Left hindlimb (tissue), 1 donor: Measurements from ENCODE around the gene FADS6.
"Not testable (repeated sequence)": the region's sequence is repeated elsewhere in the genome, so short reads cannot be mapped to it uniquely, and the experiment has no call there.

Source experiments
- DNase-seq: peaks from one replicate; pipeline ENCODE4 v3.0.0-alpha.2; 2018

FADS6 gene

GRCh38 chr17:74883241-74883745, 10.1 kb downstream of the FADS6 start:
- no peak for DNase-seq

GRCh38 chr17:74882517-74883240, 10.8 kb downstream of the FADS6 start:
- no peak for DNase-seq

DNA sequence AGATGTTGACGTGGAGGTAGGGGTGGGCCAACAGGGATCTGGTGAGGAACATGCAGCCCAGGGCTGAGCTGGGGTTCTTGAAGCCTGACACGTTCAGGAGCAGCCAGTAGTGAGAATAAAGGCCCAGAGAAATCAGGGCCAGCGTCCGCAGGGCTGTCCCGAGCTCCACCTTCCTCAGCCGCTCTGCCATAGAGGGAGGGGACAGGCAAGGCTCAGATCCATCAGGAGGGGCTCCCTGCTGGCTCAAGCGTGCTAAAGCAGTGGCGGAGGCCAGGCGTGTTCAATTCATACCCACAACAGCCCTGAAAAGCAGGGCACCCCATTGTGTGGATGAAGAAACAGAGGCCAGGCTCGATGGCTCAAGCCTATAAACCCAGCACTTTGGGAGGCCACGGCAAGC, 12.4 kb downstream of the FADS6 start:
- DNase-seq = no peak

DNA sequence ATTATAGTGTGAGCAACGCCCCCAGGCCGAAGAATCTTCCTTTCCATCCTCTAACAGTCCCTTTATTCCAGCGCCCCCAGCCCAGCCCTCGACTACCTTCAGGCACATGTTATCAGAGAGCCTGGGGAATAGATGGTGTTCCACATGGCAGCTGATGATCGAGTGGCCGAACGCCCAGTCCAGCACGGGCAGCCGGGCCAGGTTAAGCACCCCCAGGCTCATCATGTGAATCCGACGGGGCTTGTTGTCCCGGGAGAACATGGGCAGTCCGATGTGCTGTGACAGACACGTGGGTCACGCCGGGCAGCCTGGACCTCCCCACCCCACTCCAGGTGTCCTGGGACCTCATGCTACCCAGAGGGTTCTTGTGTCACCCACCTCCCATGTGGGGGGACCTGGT, 14.1 kb downstream of the FADS6 start:
- no peak for DNase-seq

GRCh38 chr17:74878658-74879057, 14.8 kb downstream of the FADS6 start:
- DNase-seq = no peak

DNA sequence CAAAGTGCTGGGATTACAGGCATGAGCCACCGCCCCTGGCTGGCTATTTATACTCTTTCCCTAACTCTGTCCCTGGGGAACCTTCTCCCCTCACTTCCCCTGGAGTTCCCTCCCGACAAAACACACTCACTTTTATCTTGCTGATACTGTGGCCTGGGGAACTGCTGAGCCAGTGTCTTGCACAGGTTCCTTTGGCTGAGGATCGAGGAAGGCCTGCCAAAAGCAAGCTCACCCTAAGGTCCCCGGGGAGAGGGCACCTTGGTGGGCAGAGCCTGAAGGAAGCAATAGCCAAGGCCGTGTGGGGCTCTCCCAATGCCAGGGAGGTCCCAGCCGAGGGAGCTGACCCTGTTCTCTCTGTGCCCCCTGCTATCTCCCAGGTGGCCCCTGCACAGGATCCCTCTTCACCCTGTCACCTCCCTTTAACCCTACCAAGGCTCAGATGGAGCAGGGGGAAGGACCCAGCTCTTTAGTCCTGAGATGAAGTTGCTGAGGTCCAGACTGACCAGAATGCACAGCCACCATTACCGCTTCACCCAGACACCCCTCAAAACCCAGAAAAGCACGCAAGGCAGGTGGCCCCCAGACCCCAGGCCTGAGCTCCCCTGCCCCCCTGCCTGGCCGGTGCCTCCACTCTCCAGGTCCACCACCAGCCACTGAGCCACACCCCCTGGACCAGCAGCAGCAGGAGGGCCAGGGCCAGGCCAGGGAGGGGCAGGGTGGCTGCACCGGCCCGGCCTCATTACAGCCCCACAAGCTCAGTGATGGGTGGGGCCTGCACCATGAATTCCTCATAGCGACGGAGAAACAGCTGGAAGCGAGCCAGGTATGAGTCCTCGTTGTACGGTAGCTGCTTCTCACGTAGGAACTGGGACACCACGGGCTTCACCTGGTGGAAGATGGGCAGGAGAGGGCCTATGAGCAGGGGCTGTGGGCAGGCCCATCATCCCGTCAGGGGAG, 15.6 kb downstream of the FADS6 start:
- DNase-seq = no peak

DNA sequence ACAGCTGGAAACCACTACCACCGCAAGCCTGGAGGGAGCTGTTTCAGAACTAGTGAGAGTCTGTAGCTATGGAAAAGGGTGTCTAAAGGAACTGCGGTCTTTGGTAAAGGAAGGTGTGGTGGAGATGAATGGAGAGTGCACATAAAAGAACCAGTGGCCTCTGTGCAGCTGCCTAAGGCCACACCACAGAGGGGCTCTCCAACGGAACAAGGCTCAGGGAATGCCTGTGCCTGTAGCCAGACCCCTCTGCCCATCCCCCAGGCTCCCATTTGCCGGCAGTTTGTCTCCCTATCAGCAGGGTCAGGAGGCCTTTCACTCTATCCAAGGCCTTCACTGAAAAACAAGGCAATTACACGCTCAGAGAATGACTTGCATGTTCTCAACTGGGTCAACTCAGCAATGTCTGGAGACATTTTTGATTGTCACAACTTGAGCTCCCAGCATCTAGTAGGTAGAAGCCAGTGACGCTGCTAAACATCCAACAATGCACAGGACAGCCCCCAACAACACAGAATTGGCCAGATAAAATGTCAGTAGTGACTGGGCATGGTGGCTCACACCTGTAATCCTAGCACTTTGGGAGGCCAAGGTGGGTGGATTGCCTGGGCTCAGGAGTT, 17.3 kb downstream of the FADS6 start:
- DNase-seq = no peak

DNA sequence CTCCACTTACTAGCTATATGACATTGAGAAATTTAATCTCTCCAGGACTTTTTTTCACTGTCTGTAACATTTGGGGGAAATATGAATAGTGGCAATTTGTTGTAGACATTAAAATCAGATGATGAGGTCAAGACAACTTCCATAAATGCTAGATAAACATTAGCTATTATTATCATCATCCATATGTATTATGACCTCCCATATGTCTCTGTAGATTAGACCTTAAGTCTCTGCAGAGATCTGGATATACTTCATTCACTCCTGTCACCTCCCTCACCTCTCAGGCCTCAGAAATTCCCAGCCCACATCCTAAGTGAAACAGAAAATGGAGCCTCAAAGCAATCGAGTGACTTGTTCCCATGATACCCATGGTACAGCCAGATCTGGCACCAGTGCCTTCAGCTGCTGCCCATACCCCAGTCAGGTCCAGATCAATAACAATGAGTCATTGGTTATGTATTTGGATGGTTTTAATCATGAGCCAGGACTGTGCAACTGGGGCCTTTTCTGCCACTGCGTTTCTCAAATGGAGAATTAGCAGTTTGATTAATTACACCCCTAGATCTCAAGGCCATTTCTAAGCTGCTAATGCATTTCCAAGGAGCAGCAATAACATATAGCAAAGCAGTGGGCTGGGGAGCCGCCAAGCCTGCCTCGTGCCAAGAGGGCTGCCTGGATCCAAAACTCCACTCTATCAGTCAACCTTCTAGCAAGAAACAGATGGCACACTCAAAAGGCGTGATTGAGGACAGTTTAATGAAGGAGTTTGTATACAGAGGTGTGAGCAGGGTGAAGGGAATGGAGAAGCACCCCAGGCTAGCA, 18.1 kb downstream of the FADS6 start:
- no peak for DNase-seq

DNA sequence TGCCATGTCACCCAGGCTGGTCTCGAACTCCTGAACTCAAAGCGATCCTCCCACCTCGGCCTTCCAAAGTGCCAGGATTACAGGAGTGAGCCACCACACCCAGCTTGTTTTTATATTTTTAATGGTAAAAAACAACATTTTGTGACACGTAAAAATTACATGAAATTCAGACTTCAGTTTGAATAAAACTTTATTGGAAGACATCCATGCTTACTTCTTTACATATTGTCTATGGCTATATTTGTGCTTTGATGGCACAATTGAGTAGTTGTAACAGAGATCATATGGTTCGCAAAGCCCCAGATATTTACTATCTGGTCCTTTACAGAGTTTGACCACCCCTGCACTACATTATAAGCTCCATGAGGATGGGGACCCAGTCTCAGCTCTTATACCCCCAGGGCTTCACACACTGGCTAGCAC, 18.8 kb downstream of the FADS6 start:
- no peak for DNase-seq

GRCh38 chr17:74873874-74874614, 19.4 kb downstream of the FADS6 start:
- DNase-seq = no peak

- DNase-seq = peak; percentile 100
These were observed 20.2 kb downstream of the FADS6 start for GRCh38 chr17:74873037-74873873.

- DNase-seq = no peak
These were observed 21.0 kb downstream of the FADS6 start, which contains the start of gene FDXR for GRCh38 chr17:74872313-74873036. Gene FDXR, minus strand, starts transcription at chr17:74872994. Its CDS starts 50 bp downstream, at chr17:74872944.

- DNase-seq = no peak
These were observed 21.9 kb downstream of the FADS6 start for GRCh38 chr17:74871356-74872076.

- DNase-seq = no peak
These were observed 22.9 kb downstream of the FADS6 start for GRCh38 chr17:74870512-74870911.

GRCh38 chr17:74870028-74870427, 23.4 kb downstream of the FADS6 start:
- not testable (repeated sequence) for DNase-seq

- DNase-seq = no peak
These were observed 24.6 kb downstream of the FADS6 start for GRCh38 chr17:74868908-74869255.

DNA sequence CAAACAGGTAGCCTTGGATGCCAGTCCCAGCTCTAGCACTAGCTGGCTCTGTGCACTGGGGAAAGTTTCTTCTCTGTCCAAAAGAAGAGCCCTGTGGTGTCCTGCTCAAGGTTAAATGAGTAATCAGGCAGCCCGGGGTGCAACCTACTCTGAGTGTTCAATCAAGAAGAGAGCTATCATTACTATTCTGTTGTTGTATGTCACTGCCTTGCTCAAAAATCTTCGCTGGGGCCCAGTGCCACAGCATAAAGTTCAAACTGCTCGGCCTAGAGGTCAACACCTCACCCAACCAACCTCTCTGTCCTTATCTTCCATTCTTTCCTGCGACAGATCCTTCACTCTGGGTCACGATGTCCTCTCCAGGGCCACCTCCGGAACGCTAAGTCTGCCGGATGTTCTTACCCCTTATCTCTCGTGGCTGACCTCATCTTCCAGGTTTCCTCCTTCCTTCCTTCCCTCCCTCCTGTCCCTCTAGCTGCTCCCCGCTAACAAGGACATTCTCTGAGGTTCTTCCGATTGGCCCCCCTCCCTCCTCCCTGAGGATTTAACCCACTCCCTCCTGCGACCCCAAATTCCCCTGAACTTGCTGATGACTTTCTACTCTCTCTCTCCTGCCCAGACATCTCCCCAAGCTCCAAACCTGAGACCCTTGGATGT, 25.1 kb downstream of the FADS6 start:
- no peak for DNase-seq

GRCh38 chr17:74866198-74866835, 27.1 kb downstream of the FADS6 start:
- no peak for DNase-seq
